SK-N-MC (cell line): Measurements from ENCODE around the gene BRCA2.

Experiments used
- EZH2 ChIP-seq: fragments of 200-600 bp; sonication (generic); IDR thresholded peaks from one replicate; pipeline ENCODE4 v1.6.1; 2017; ENCODE audit warnings: antibody characterized with exemption
- FOXP2 ChIP-seq: optimal IDR thresholded peaks from 2 replicates; pipeline ENCODE3; 2011; ENCODE audit warnings: mild to moderate bottlenecking, moderate library complexity; ENCODE audit not compliant: insufficient read depth; ENCODE audit errors: extremely low read length, control extremely low read depth
- POLR2AphosphoS5 ChIP-seq: IDR thresholded peaks from 2 replicates; pipeline ENCODE4 v1.6.1; 2012; ENCODE audit warnings: mild to moderate bottlenecking, low read depth, low read length, borderline replicate concordance

- TF ChIP-seq EZH2 (no peak), POLR2AphosphoS5 (no peak), FOXP2 (no peak)
Observed at GRCh38 chr13:32305646-32306045, 9.7 kb upstream of the BRCA2 start.
